C4-2B (cell line): ENCODE data around the gene CRCP.
"Not testable (repeated sequence)": the region's sequence is repeated elsewhere in the genome, so short reads cannot be mapped to it uniquely, and the experiment has no call there.

Experiments
- H3K27ac ChIP-seq: fragments of 450-650 bp; 2 replicates; pipeline ENCODE4 v1.5.1; 2017
- ZFX ChIP-seq: fragments of 450-650 bp; IDR thresholded peaks from 2 replicates; pipeline ENCODE4 v1.6.1; 2017
- TF ChIP-seq, protein P1 (sequence below): fragments of 450-650 bp; conservative IDR thresholded peaks from 2 replicates; pipeline ENCODE4 v1.5.1; 2017; ENCODE audit warnings: mild to moderate bottlenecking

Gene CRCP

DNA sequence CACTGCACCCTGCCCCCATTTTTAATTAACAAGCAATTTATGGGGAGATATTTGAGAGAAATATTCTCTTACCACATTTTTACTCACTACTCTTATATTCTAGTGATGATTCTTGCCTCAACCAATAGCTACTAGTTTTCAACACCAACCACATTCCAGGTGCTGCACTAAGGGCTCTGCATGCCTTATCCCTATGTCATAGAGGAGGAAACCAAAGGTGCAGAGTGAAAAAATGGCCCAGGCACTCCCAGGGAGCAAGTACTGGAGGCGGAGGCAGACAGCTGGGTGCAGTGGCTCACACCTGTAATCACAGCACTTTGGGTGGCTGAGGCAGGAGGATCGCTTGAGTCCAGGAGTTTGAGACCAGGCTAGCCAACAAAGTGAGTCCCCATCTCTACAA, 55.0 kb downstream of the CRCP start:
- TF ChIP-seq, protein P1, sequence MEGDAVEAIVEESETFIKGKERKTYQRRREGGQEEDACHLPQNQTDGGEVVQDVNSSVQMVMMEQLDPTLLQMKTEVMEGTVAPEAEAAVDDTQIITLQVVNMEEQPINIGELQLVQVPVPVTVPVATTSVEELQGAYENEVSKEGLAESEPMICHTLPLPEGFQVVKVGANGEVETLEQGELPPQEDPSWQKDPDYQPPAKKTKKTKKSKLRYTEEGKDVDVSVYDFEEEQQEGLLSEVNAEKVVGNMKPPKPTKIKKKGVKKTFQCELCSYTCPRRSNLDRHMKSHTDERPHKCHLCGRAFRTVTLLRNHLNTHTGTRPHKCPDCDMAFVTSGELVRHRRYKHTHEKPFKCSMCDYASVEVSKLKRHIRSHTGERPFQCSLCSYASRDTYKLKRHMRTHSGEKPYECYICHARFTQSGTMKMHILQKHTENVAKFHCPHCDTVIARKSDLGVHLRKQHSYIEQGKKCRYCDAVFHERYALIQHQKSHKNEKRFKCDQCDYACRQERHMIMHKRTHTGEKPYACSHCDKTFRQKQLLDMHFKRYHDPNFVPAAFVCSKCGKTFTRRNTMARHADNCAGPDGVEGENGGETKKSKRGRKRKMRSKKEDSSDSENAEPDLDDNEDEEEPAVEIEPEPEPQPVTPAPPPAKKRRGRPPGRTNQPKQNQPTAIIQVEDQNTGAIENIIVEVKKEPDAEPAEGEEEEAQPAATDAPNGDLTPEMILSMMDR, result no peak
- TF ChIP-seq ZFX, result no peak
- no peak overlapping the region for H3K27ac ChIP-seq

DNA sequence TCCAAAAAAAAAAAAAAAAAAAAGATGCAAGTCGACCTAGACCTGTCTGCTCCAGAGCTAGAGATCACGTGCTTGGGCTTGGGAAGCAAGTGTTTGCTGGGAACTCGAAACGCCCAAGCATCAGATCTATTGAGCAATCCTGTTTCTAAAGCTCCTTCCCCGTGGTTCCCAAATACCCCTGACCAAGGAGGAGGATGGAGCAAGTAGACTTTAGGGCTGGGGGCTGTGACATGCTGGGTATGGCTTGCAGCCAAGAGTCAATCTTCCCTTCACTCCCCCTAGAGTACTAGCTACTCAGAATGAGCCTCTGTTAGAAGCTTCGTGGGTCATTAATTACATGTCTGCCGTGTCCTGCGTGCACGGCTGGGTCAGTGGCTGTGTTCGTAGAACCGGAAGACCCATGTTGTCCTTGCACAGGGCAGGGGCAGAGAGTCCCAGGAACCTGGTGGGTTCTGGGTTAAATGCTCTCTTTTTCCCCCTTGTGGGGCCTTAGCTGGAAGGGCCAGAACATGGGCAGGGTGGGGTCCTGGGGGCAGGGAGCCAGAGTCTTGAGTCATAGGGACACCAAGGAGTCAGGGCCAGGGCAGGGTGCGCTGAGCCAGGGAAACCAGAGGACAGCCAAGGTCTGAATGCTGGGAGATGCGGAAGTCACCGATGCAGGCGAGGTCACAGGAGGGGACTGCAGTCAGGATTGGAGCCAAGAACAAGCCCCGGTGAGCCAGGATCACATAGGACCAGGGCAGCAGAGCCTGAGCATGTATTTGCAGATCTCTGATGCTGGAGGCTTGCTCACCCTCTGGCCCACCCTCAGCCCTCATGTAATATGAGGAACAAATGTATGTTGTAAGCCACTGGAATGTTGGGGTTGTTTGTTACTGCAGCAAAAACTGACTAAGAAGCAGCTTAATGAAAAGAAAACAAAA, 55.9 kb downstream of the CRCP start:
- no peak overlapping the region for H3K27ac ChIP-seq
- TF ChIP-seq, protein P1, result no peak
- TF ChIP-seq ZFX, result no peak

GRCh38 chr7:66172536-66173401, 58.1 kb downstream of the CRCP start:
- not testable (repeated sequence) for H3K27ac ChIP-seq

GRCh38 chr7:66173856-66174255, 59.2 kb downstream of the CRCP start:
- TF ChIP-seq, protein P1, result no peak
- TF ChIP-seq ZFX, result no peak
- H3K27ac ChIP-seq, result no peak overlapping the region

GRCh38 chr7:66175006-66175405, 60.4 kb downstream of the CRCP start:
- H3K27ac ChIP-seq, result not testable (repeated sequence)

DNA sequence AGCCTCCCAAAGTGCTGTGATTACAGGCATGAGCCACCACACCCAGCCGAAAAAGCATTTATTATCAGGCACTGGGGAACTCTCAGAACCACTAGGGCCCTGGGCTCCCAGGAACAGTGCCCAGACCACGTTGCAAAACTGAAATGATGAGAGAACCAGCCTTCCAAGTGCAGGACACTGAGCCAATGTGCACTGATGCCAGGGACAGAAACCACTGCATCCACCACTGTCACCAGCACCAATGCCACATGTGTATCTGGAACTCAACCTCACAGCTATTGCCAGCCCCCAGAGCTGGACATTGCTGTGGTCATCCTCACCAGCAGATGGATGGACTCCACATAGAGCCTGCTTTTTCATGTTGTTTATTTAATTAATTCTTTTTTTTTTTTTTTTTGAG, 62.3 kb downstream of the CRCP start:
- TF ChIP-seq, protein P1, result no peak
- no peak for TF ChIP-seq ZFX
- no peak overlapping the region for H3K27ac ChIP-seq

DNA sequence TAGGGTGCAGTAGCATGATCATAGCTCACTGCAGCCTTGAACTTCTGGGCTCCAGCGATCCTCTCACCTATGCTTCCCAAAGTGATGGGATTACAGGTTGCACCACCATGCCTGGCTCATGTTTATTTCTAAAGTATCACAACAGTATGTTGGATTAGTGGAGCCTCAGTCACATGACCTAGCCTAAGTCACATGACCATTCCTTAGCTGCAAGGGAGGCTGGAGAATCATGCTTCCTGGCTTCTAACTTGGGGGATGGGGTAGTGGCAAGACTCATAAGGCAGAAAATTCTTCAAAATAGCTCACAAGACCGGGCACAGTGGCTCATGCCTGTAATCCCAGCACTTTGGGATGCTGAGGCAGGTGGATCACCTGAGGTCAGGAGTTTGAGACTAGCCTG, 63.6 kb downstream of the CRCP start:
- TF ChIP-seq, protein P1, result no peak
- TF ChIP-seq ZFX, result no peak
- no peak overlapping the region for H3K27ac ChIP-seq

- no peak for TF ChIP-seq ZFX
- TF ChIP-seq, protein P1, result no peak
- no peak overlapping the region for H3K27ac ChIP-seq
Observed at GRCh38 chr7:66181329-66181728, 66.7 kb downstream of the CRCP start.
